SK-N-SH (cell line): Measurements from ENCODE around the gene ATP6V1C2. TPM values are rescaled to one million over a fixed set of nuclear protein-coding genes. Genes with fewer than 3 reads are reported as not detected.

Source experiments
- CTCF ChIA-PET: fragments of 300-600, 350-600 bp; formaldehyde crosslinking; extraction: SDS; loops from one replicate; lab custom pipeline; 2021; lab: Yijun Ruan, JAX
- POLR2A ChIA-PET: fragments of 350-600 bp; sonication (Branson Sonifier 250); formaldehyde crosslinking; extraction: SDS; loops from one replicate; lab custom pipeline; 2020; ENCODE audit warnings: antibody characterized with exemption, inconsistent platforms; lab: Yijun Ruan, JAX
- DNase-seq: peaks from one replicate; pipeline ENCODE4 v3.0.0; 2012
- H2AFZ ChIP-seq: fragments of 200-600 bp; sonication (generic); 2 replicates; pipeline ENCODE4 v1.8.1; 2016; ENCODE audit warnings: antibody characterized with exemption, mild to moderate bottlenecking, low read depth
- H3F3A ChIP-seq: fragments of 200-600 bp; sonication (generic); replicated peaks from 2 replicates; pipeline ENCODE3; 2016; ENCODE audit warnings: antibody characterized with exemption, mild to moderate bottlenecking; ENCODE audit not compliant: insufficient read depth
- H3K27ac ChIP-seq, 2 experiments: fragments of 200-500 bp in 1 of 2; fragments of 200-600 bp in 1 of 2; sonication (Bioruptor generic) in 1 of 2; sonication (generic), shearing (Covaris generic) in 1 of 2; 2 replicates each; pipeline versions ENCODE4 v1.5.1 to v1.6.1; 2014 to 2016; ENCODE audit warnings: low read depth in 2 of 2, inconsistent platforms in 1 of 2, low read length in 1 of 2, mild to moderate bottlenecking in 1 of 2, mixed read lengths in 1 of 2
- H3K27me3 ChIP-seq: fragments of 200-600 bp; sonication (generic), shearing (Covaris generic); 2 replicates; pipeline ENCODE4 v1.6.1; 2016; ENCODE audit warnings: mixed run types; ENCODE audit not compliant: insufficient read depth
- H3K36me3 ChIP-seq, 2 experiments: fragments of 200-500 bp in 1 of 2; fragments of 200-600 bp in 1 of 2; sonication (Bioruptor generic) in 1 of 2; sonication (generic) in 1 of 2; replicated peaks in 1 of 2; 2 replicates each; pipeline versions ENCODE3 to v1.5.1; 2014 to 2016; ENCODE audit warnings: low read length in 1 of 2, mild to moderate bottlenecking in 1 of 2; ENCODE audit not compliant: insufficient read depth in 2 of 2, control insufficient read depth in 1 of 2
- H3K4me1 ChIP-seq, 2 experiments: fragments of 200-500 bp in 1 of 2; fragments of 200-600 bp in 1 of 2; sonication (Bioruptor generic) in 1 of 2; sonication (generic), shearing (Covaris generic) in 1 of 2; 2 replicates each; pipeline versions ENCODE4 v1.5.1 to v1.6.1; 2014 to 2016; ENCODE audit warnings: low read depth in 1 of 2, low read length in 1 of 2, mixed run types in 1 of 2; ENCODE audit not compliant: insufficient read depth in 2 of 2, control insufficient read depth in 1 of 2
- H3K4me2 ChIP-seq: fragments of 200-600 bp; sonication (generic), shearing (Covaris generic); 2 replicates; pipeline ENCODE4 v1.6.1; 2017; ENCODE audit warnings: mixed run types
- H3K4me3 ChIP-seq, 2 experiments: fragments of 200-500 bp in 1 of 2; fragments of 200-600 bp in 1 of 2; sonication (Bioruptor generic) in 1 of 2; sonication (generic), shearing (Covaris generic) in 1 of 2; 2 replicates each; pipeline versions ENCODE4 v1.5.1 to v1.8.1; 2014 to 2016; ENCODE audit warnings: low read depth in 2 of 2, inconsistent platforms in 1 of 2, low read length in 1 of 2, mild to moderate bottlenecking in 1 of 2, mixed read lengths in 1 of 2, moderate library complexity in 1 of 2
- H3K79me2 ChIP-seq: fragments of 200-600 bp; sonication (generic); 2 replicates; pipeline ENCODE4 v1.8.1; 2017; ENCODE audit warnings: mild to moderate bottlenecking; ENCODE audit not compliant: insufficient read depth
- H3K9ac ChIP-seq: fragments of 200-600 bp; sonication (generic); 2 replicates; pipeline ENCODE4 v1.6.1; 2017; ENCODE audit warnings: mixed run types
- H3K9me2 ChIP-seq: fragments of 200-600 bp; sonication (generic); 2 replicates; pipeline ENCODE4 v1.6.1; 2017; ENCODE audit warnings: mixed run types
- H3K9me3 ChIP-seq: fragments of 200-600 bp; sonication (generic); 2 replicates; pipeline ENCODE4 v1.6.1; 2017; ENCODE audit warnings: mixed run types, mild to moderate bottlenecking, moderate library complexity
- H4K20me1 ChIP-seq: fragments of 200-600 bp; sonication (generic); 2 replicates; pipeline ENCODE4 v1.6.1; 2017; ENCODE audit warnings: mild to moderate bottlenecking, mixed run types; ENCODE audit not compliant: insufficient read depth
- CHD2 ChIP-seq: fragments of 150-350 bp; IDR thresholded peaks from 2 replicates; pipeline ENCODE4 v1.6.1; 2018; ENCODE audit warnings: low read length; ENCODE audit not compliant: partially characterized antibody
- ELF1 ChIP-seq: IDR thresholded peaks from 2 replicates; pipeline ENCODE4 v1.4.0; 2012
- EZH2phosphoT487 ChIP-seq: fragments of 200-600 bp; sonication (generic); IDR thresholded peaks from 2 replicates; pipeline ENCODE4 v1.6.1; 2017; ENCODE audit warnings: low read depth, mixed run types, mild to moderate bottlenecking, antibody characterized with exemption, moderate library complexity, borderline replicate concordance
- FOSL2 ChIP-seq: IDR thresholded peaks from 2 replicates; pipeline ENCODE4 v1.4.0; 2012; ENCODE audit warnings: low read depth, mild to moderate bottlenecking, moderate library complexity, borderline replicate concordance
- GABPA ChIP-seq: IDR thresholded peaks from 2 replicates; pipeline ENCODE4 v1.4.0; 2012; ENCODE audit warnings: low read depth, mild to moderate bottlenecking
- GATA2 ChIP-seq: sonication (generic); formaldehyde crosslinking; IDR thresholded peaks from 2 replicates; pipeline ENCODE4 v1.5.0; 2020; ENCODE audit warnings: mild to moderate bottlenecking, missing genetic modification reagents
- JUND ChIP-seq: IDR thresholded peaks from 2 replicates; pipeline ENCODE4 v1.4.0; 2012
- MAX ChIP-seq: IDR thresholded peaks from 2 replicates; pipeline ENCODE4 v1.4.0; 2012; ENCODE audit warnings: low read depth
- NRF1 ChIP-seq: IDR thresholded peaks from 2 replicates; pipeline ENCODE4 v1.6.1; 2012; ENCODE audit warnings: low read depth, mild to moderate bottlenecking, low read length
- RXRA ChIP-seq: IDR thresholded peaks from 2 replicates; pipeline ENCODE4 v1.4.0; 2012; ENCODE audit warnings: low read depth, mild to moderate bottlenecking, borderline replicate concordance
- SIN3A ChIP-seq: IDR thresholded peaks from 2 replicates; pipeline ENCODE4 v1.6.1; 2012; ENCODE audit warnings: low read depth, mild to moderate bottlenecking, low read length, moderate library complexity, borderline replicate concordance
- SMC3 ChIP-seq: IDR thresholded peaks from 2 replicates; pipeline ENCODE4 v1.6.1; 2012; ENCODE audit warnings: low read depth, low read length, improper control_type of control experiment
- TCF12 ChIP-seq: IDR thresholded peaks from 2 replicates; pipeline ENCODE4 v1.4.0; 2012
- YY1 ChIP-seq: IDR thresholded peaks from 2 replicates; pipeline ENCODE4 v1.4.0; 2012; ENCODE audit warnings: low read depth, mild to moderate bottlenecking
- WGBS: methylation state at CpG from one replicate; pipeline ENCODE4 v1.1.6; 2017; ENCODE audit warnings: low lambda C conversion rate; 5-methylcytosine and 5-hydroxymethylcytosine counted together
- polyA plus RNA-seq, 3 experiments: library from polyadenylated mRNA; depleted of rRNA; stranded (reverse); fragments of >200 nt; gene quantifications; 2 replicates each; pipeline ENCODE4 v1.2.3, GENCODE V29; 2012
- TF ChIP-seq, protein P1 (sequence below): fragments of 150-350 bp; IDR thresholded peaks from 2 replicates; pipeline ENCODE4 v1.6.1; 2017; ENCODE audit warnings: antibody characterized with exemption, low read length, low read depth, borderline replicate concordance
- TF ChIP-seq, protein P2 (sequence below): IDR thresholded peaks from 2 replicates; pipeline ENCODE4 v1.6.1; 2012; ENCODE audit warnings: mild to moderate bottlenecking, low read depth, low read length, moderate library complexity

Gene ATP6V1C2
- polyA plus RNA-seq, 1 of the 3 experiments (the other 2 are of a cell fraction), result 0.12 TPM

DNA sequence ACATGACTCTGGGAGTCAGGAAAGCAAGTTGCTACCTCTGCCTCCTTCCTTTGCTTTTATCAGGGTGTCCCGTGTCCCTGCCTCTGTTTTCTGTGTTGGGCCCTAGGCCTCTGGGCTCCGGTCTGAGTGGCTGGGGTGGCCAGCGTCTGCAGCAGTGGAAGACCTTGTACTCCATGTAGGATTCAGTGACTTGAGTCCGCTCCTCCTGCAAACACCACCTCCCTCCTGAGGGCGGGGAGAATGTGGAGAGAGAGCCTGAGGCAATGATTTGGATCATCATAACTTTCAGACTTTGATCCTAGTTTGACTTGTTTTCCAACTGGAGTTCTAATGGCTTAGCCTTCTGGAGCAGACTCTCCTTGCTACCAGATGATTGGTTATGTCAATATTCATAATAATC, 30.8 kb downstream of the ATP6V1C2 start (continued):
- TF ChIP-seq RXRA (no peak), SMC3 (no peak), ELF1 (no peak), TCF12 (no peak)

- H3K4me1 ChIP-seq, result no peaks in the 10 kb centered on the region
- no peaks in the 10 kb centered on the region for H4K20me1 ChIP-seq
- no peaks in the 10 kb centered on the region for H3K9me2 ChIP-seq
- TF ChIP-seq NRF1 (no peak), RXRA (no peak), TCF12 (no peak), JUND (no peak)
- TF ChIP-seq, protein P1, sequence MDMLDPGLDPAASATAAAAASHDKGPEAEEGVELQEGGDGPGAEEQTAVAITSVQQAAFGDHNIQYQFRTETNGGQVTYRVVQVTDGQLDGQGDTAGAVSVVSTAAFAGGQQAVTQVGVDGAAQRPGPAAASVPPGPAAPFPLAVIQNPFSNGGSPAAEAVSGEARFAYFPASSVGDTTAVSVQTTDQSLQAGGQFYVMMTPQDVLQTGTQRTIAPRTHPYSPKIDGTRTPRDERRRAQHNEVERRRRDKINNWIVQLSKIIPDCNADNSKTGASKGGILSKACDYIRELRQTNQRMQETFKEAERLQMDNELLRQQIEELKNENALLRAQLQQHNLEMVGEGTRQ, result no peak
- ChIA-PET CTCF (interaction anchor here (1.3 kb wide), 1 partner anchor 10 kb away, joined by 3 read pairs; no protein-coding TSS in a partner anchor), POLR2A (interaction anchor here (0.6 kb wide), 1 partner anchor 1309 kb away, joined by 3 read pairs; no protein-coding TSS in a partner anchor)
- H3K27ac ChIP-seq, result no peak overlapping the region
- H3K79me2 ChIP-seq, result no peaks in the 10 kb centered on the region
- no peaks in the 10 kb centered on the region for H3K9me3 ChIP-seq
- H2AFZ ChIP-seq, result no peak overlapping the region
- no peak for DNase-seq
- 89% methylated on average over 7 of the region's 7 CpGs for WGBS
- no peak overlapping the region for H3K4me2 ChIP-seq
- H3F3A ChIP-seq, result no peaks in the 10 kb centered on the region
- H3K9ac ChIP-seq, result no peak overlapping the region
- H3K36me3 ChIP-seq, result no peaks in the 10 kb centered on the region
- no peaks in the 10 kb centered on the region; the same call in 1 of the 2 replicates for H3K27me3 ChIP-seq
- H3K4me3 ChIP-seq, result no peak overlapping the region
Measured at GRCh38 chr2:10753156-10753555, 31.7 kb downstream of the ATP6V1C2 start.

DNA sequence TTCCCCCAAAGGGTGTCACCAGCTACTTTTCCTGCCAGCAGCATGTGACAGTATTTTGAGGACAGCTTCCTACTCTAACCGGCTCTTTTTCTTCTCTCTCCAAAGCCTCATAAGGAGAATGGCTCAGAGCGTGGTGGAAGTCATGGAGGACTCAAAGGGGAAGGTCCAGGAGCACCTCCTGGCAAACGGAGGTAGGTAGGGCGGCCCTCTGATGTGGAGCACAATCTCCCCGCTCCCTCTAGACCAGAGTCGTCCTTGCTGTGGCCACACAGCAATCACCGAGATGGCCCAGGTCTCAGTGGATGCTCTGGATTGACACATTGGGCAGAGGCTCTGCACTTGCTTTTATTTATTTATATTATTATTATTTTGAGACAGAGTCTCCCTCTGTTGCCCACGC, 32.4 kb downstream of the ATP6V1C2 start:
- Histone ChIP-seq H3K9ac (no peak overlapping the region), H3K79me2 (no peaks in the 10 kb centered on the region), H3K36me3 (no peaks in the 10 kb centered on the region), H3F3A (no peaks in the 10 kb centered on the region), H3K27ac (no peak overlapping the region), H3K9me2 (no peaks in the 10 kb centered on the region), H3K9me3 (no peaks in the 10 kb centered on the region), H3K4me1 (no peaks in the 10 kb centered on the region), H2AFZ (no peak overlapping the region), H4K20me1 (no peaks in the 10 kb centered on the region), H3K4me2 (no peak overlapping the region), H3K4me3 (no peak overlapping the region), H3K27me3 (no peaks in the 10 kb centered on the region; the same call in 1 of the 2 replicates)
- no peak for DNase-seq
- no peak for TF ChIP-seq CHD2
- TF ChIP-seq GABPA, result no peak
- TF ChIP-seq MAX, result no peak
- TF ChIP-seq ELF1, result no peak
- TF ChIP-seq YY1, result no peak
- no peak for TF ChIP-seq FOSL2
- no peak for TF ChIP-seq SMC3
- no peak for TF ChIP-seq GATA2 (CRISPR knock-in tag)
- TF ChIP-seq SIN3A, result no peak
- no peak for TF ChIP-seq NRF1
- TF ChIP-seq EZH2phosphoT487, result no peak
- TF ChIP-seq, protein P2, sequence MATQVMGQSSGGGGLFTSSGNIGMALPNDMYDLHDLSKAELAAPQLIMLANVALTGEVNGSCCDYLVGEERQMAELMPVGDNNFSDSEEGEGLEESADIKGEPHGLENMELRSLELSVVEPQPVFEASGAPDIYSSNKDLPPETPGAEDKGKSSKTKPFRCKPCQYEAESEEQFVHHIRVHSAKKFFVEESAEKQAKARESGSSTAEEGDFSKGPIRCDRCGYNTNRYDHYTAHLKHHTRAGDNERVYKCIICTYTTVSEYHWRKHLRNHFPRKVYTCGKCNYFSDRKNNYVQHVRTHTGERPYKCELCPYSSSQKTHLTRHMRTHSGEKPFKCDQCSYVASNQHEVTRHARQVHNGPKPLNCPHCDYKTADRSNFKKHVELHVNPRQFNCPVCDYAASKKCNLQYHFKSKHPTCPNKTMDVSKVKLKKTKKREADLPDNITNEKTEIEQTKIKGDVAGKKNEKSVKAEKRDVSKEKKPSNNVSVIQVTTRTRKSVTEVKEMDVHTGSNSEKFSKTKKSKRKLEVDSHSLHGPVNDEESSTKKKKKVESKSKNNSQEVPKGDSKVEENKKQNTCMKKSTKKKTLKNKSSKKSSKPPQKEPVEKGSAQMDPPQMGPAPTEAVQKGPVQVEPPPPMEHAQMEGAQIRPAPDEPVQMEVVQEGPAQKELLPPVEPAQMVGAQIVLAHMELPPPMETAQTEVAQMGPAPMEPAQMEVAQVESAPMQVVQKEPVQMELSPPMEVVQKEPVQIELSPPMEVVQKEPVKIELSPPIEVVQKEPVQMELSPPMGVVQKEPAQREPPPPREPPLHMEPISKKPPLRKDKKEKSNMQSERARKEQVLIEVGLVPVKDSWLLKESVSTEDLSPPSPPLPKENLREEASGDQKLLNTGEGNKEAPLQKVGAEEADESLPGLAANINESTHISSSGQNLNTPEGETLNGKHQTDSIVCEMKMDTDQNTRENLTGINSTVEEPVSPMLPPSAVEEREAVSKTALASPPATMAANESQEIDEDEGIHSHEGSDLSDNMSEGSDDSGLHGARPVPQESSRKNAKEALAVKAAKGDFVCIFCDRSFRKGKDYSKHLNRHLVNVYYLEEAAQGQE, result no peak
- 74% methylated on average over 8 of the region's 8 CpGs for WGBS
- ChIA-PET CTCF (interaction anchor here (1.3 kb wide), 1 partner anchor 10 kb away, joined by 3 read pairs; no protein-coding TSS in a partner anchor), POLR2A (no interaction called here)
